Measurements from ENCODE around the gene PTCH2. TPM values are rescaled to one million over a fixed set of nuclear protein-coding genes. Genes with fewer than 3 reads are reported as not detected.
A peak's percentile ranks its signal among the peaks of the same experiment; 100 is the strongest.

The PTCH2 gene
- total and polyA plus RNA-seq, 2 of the 13 experiments (the other 11 are each of a cell fraction or from before 2014, with no cell fraction given), result 0.60 to 1.5 TPM

- TF ChIP-seq GMEB1 (CRISPR knock-in tag; IDR thresholded peaks at IDR 0.05; ENCODE audit: borderline replicate concordance) (peak; percentile 44; the same call in 1 of the 2 replicates), MED8 (CRISPR knock-in tag; IDR thresholded peaks at IDR 0.05; ENCODE audit: insufficient replicate concordance) (no peak), ARID2 (CRISPR knock-in tag; IDR thresholded peaks at IDR 0.05; ENCODE audit: borderline replicate concordance) (no peak), LRRFIP1 (CRISPR knock-in tag; conservative IDR thresholded peaks at IDR 0.05) (no peak), TFDP1 (CRISPR knock-in tag; IDR thresholded peaks at IDR 0.05; ENCODE audit: borderline replicate concordance) (peak; percentile 20; the same call in 1 of the 2 replicates), IRF1 (CRISPR knock-in tag; IDR thresholded peaks at IDR 0.05; ENCODE audit: low read depth) (no peak), ZNF513 (CRISPR knock-in tag; conservative IDR thresholded peaks at IDR 0.05) (no peak), KDM5B (CRISPR knock-in tag; IDR thresholded peaks at IDR 0.05; ENCODE audit: borderline replicate concordance) (peak; percentile 53; the same call in 1 of the 2 replicates), GZF1 (CRISPR knock-in tag; IDR thresholded peaks at IDR 0.05) (no peak), MXD4 (CRISPR knock-in tag; IDR thresholded peaks at IDR 0.05) (peak; percentile 87; the same call in 1 of the 2 replicates), ATF3 (CRISPR knock-in tag; IDR thresholded peaks at IDR 0.05) (no peak), SALL1 (CRISPR knock-in tag; IDR thresholded peaks at IDR 0.05) (no peak; the same call in 1 of the 2 replicates), PRDM4 (CRISPR knock-in tag; IDR thresholded peaks at IDR 0.05; ENCODE audit: borderline replicate concordance) (no peak), ETS1 (CRISPR knock-in tag; IDR thresholded peaks at IDR 0.05) (no peak), POGZ (CRISPR knock-in tag; IDR thresholded peaks at IDR 0.05) (peak; percentile 31; the same call in 1 of the 2 replicates)
Measured at GRCh38 chr1:44786138-44786840, 56.8 kb downstream of the PTCH2 start (continued).

Data from HepG2 (cell line).